CD14-positive monocyte (primary cell): ENCODE measurements around the gene MTCH1. TPM values are rescaled to one million over a fixed set of nuclear protein-coding genes. Genes with fewer than 3 reads are reported as not detected.

Source experiments
- DNase-seq, 3 donors: peaks; one replicate each; pipeline ENCODE4 v3.0.0-alpha.2; 2011 to 2022
- H2AFZ ChIP-seq: 2 replicates; pipeline ENCODE4 v1.6.0; 2012; ENCODE audit warnings: mild to moderate bottlenecking, low read depth, low read length, inconsistent platforms; ENCODE audit not compliant: insufficient read depth, poor library complexity, severe bottlenecking
- H3K27ac ChIP-seq, 2 donors: 1 replicate in 1 of 2; 2 replicates in 1 of 2; pipeline ENCODE4 v1.5.1; 2012 to 2013; ENCODE audit warnings: low read length in 2 of 2, control low read depth in 1 of 2, inconsistent platforms in 1 of 2, low read depth in 1 of 2, mild to moderate bottlenecking in 1 of 2
- H3K27me3 ChIP-seq, 2 donors: one replicate each; pipeline versions ENCODE4 v1.6.0 to v1.6.1; 2011 to 2013; ENCODE audit warnings: low read length in 2 of 2; ENCODE audit not compliant: control insufficient read depth in 2 of 2, insufficient read depth in 2 of 2
- H3K36me3 ChIP-seq, 2 donors: replicated peaks in 1 of 2; 1 replicate in 1 of 2; 2 replicates in 1 of 2; pipeline versions ENCODE4 v1.5.1 to v1.6.1; 2012 to 2013; ENCODE audit warnings: low read length in 2 of 2, control low read depth in 1 of 2, inconsistent platforms in 1 of 2, mild to moderate bottlenecking in 1 of 2; ENCODE audit not compliant: insufficient read depth in 2 of 2, control insufficient read depth in 1 of 2
- H3K4me1 ChIP-seq, 2 donors: 1 replicate in 1 of 2; 2 replicates in 1 of 2; pipeline versions ENCODE4 v1.5.1 to v1.6.1; 2012 to 2013; ENCODE audit warnings: low read length in 2 of 2, control low read depth in 1 of 2, inconsistent platforms in 1 of 2, mild to moderate bottlenecking in 1 of 2, moderate library complexity in 1 of 2; ENCODE audit not compliant: insufficient read depth in 2 of 2, control insufficient read depth in 1 of 2
- H3K4me2 ChIP-seq: replicated peaks from 2 replicates; pipeline ENCODE3; 2012; ENCODE audit warnings: low read length, moderate library complexity, mild to moderate bottlenecking; ENCODE audit not compliant: poor library complexity, severe bottlenecking; ENCODE audit errors: extremely low read depth
- H3K4me3 ChIP-seq, 3 experiments: fragments of 200-600 bp in 1 of 3; sonication (generic) in 1 of 3; replicated peaks in 1 of 3; 1 replicate in 2 of 3; 2 replicates in 1 of 3; pipeline ENCODE4 v1.5.1; 2011 to 2013; ENCODE audit warnings: low read length in 3 of 3, mild to moderate bottlenecking in 3 of 3, control low read depth in 2 of 3, low read depth in 2 of 3, inconsistent platforms in 1 of 3, moderate library complexity in 1 of 3
- H3K79me2 ChIP-seq: 2 replicates; pipeline ENCODE4 v1.6.0; 2012; ENCODE audit warnings: mild to moderate bottlenecking, control low read depth, inconsistent platforms, low read length, moderate library complexity; ENCODE audit not compliant: insufficient read depth
- H3K9ac ChIP-seq: 2 replicates; pipeline ENCODE4 v1.6.0; 2017; ENCODE audit warnings: low read length, mild to moderate bottlenecking; ENCODE audit not compliant: insufficient read depth, poor library complexity, severe bottlenecking
- H3K9me3 ChIP-seq, 2 donors: replicated peaks in 1 of 2; 1 replicate in 1 of 2; 2 replicates in 1 of 2; pipeline versions ENCODE4 v1.5.1 to v1.6.1; 2012 to 2013; ENCODE audit warnings: low read length in 2 of 2, control low read depth in 1 of 2; ENCODE audit not compliant: control insufficient read depth in 1 of 2, insufficient read depth in 1 of 2
- H4K20me1 ChIP-seq: 2 replicates; pipeline ENCODE4 v1.6.0; 2012; ENCODE audit warnings: mild to moderate bottlenecking, low read length, control low read depth, moderate library complexity; ENCODE audit not compliant: insufficient read depth
- H3K27ac Mint-ChIP-seq, 7 donors: one replicate each; pipeline ENCODE4 v1.8.0; 2020; ENCODE audit warnings: mild to moderate bottlenecking in 7 of 7, mixed read lengths in 7 of 7, moderate library complexity in 6 of 7, inconsistent platforms in 2 of 7
- H3K27me3 Mint-ChIP-seq, 3 donors: one replicate each; pipeline ENCODE4 v1.8.0; 2021 to 2022; ENCODE audit warnings: low read depth in 3 of 3, mild to moderate bottlenecking in 3 of 3, mixed read lengths in 3 of 3, moderate library complexity in 3 of 3, inconsistent platforms in 1 of 3
- H3K36me3 Mint-ChIP-seq, 2 donors: one replicate each; pipeline ENCODE4 v1.8.0; 2020; ENCODE audit warnings: mixed read lengths in 2 of 2, inconsistent platforms in 1 of 2, mild to moderate bottlenecking in 1 of 2
- H3K4me1 Mint-ChIP-seq: one replicate; pipeline ENCODE4 v1.8.0; 2020; ENCODE audit warnings: mild to moderate bottlenecking, mixed read lengths
- H3K4me3 Mint-ChIP-seq, 2 donors: one replicate each; pipeline ENCODE4 v1.8.0; 2020; ENCODE audit warnings: mild to moderate bottlenecking in 2 of 2, mixed read lengths in 2 of 2, moderate library complexity in 1 of 2
- H3K9me3 Mint-ChIP-seq, 7 donors: one replicate each; pipeline ENCODE4 v1.8.0; 2020 to 2022; ENCODE audit warnings: mixed read lengths in 7 of 7, mild to moderate bottlenecking in 6 of 7, moderate library complexity in 6 of 7, inconsistent platforms in 2 of 7
- WGBS: methylation state at CpG from one replicate; pipeline ENCODE4 v1.1.5; 2013; ENCODE audit warnings: missing lambda C conversion rate; ENCODE audit not compliant: insufficient coverage; 5-methylcytosine and 5-hydroxymethylcytosine counted together
- intact Hi-C, 2 donors: fragments of 100-400 bp; cut with micrococcal nuclease; formaldehyde crosslinking; loops; one replicate each; pipeline versions ENCODE4 v1.15.0 to v1.15.1; 2023
- polyA plus RNA-seq, 3 donors: library from polyadenylated mRNA; depleted of rRNA in 1 of 3; unstranded in 2 of 3; stranded (reverse) in 1 of 3; fragments of 300-500 nt in 2 of 3; fragments of >200 nt in 1 of 3; fragmentation: Illumina TruSeq in 2 of 3; gene quantifications; 1 replicate in 2 of 3; 2 replicates in 1 of 3; pipeline ENCODE4 v1.2.3, GENCODE V29; 2012 to 2021
- TF ChIP-seq, protein P1 (sequence below): fragments of 200-600 bp; IDR thresholded peaks from one replicate; pipeline ENCODE4 v1.8.0; 2022; ENCODE audit warnings: antibody characterized with exemption, mild to moderate bottlenecking

Gene MTCH1
- polyA plus RNA-seq, 3 donors: 111 to 118 (median 111) TPM

DNA sequence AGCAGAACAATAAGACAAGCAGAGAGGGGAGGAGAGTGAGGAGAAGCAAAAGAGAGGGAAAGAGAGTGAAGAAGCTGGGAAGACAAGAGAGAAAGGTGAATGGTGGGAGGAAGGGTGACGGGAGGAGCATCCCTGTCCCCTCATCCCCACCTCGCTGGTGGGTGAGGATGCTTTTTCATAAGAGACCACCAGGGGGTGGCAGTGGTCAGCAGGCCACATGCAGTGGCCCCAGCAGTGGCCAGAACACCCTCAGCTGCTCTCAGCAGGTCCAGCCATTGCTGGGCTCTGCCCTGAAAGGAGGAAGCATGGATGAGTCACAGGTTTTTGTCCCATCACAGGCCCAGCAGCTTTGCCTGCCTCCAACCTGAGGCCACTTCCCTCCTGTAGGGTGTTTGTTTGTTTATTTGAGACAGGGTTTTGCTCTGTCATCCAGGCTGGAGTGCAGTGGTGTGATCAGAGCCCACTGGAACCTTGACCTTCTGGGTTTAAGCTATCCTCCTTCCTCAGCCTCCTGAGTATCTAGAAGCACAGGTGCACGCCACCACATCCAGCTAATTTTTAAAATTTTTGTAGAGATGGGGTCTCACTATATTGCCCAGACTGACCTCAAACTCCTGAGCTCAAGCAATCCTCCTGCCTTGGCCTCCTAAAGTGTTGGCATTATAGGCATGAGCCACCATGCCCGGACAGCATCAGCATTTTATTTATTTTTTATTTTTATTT is 43.4 kb upstream of the MTCH1 start:
- peaks cover 81 to 85% of the 10 kb centered on the region in 2 donors for H3K36me3 ChIP-seq
- peak overlapping the region; percentile 93 to 98 (median 95) for H3K27ac Mint-ChIP-seq
- H3K9me3 Mint-ChIP-seq: peaks cover 0 to 6% (median 4%) of the 10 kb centered on the region in 7 donors
- no peak overlapping the region for H2AFZ ChIP-seq
- no peak overlapping the region for H3K4me3 ChIP-seq
- peaks cover 11 to 25% of the 10 kb centered on the region in 2 donors for H3K4me1 ChIP-seq
- no peaks in the 10 kb centered on the region for H3K27me3 ChIP-seq
- TF ChIP-seq, protein P1, sequence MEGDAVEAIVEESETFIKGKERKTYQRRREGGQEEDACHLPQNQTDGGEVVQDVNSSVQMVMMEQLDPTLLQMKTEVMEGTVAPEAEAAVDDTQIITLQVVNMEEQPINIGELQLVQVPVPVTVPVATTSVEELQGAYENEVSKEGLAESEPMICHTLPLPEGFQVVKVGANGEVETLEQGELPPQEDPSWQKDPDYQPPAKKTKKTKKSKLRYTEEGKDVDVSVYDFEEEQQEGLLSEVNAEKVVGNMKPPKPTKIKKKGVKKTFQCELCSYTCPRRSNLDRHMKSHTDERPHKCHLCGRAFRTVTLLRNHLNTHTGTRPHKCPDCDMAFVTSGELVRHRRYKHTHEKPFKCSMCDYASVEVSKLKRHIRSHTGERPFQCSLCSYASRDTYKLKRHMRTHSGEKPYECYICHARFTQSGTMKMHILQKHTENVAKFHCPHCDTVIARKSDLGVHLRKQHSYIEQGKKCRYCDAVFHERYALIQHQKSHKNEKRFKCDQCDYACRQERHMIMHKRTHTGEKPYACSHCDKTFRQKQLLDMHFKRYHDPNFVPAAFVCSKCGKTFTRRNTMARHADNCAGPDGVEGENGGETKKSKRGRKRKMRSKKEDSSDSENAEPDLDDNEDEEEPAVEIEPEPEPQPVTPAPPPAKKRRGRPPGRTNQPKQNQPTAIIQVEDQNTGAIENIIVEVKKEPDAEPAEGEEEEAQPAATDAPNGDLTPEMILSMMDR: peak; percentile 97
- no peak overlapping the region for H3K9ac ChIP-seq
- intact Hi-C loops: loop anchor here (1.0 to 2.0 kb wide), 4 partner anchors 140 to 181 kb away; partner anchors contain the start of gene PIM1 (in 1 of the 2)
- no peaks in the 10 kb centered on the region for H3K9me3 ChIP-seq
- H3K27ac ChIP-seq: peak overlapping the region; percentile 31 to 86
- H3K79me2 ChIP-seq: peaks cover 6% of the 10 kb centered on the region
- no peak overlapping the region for H3K4me2 ChIP-seq
- H3K36me3 Mint-ChIP-seq: peaks cover 74 to 92% of the 10 kb centered on the region in 2 donors
- DNase-seq: peak; percentile 96 to 99 (median 98)
- H3K4me3 Mint-ChIP-seq: no peak overlapping the region
- peaks cover 0 to 5% (median 1%) of the 10 kb centered on the region in 3 donors for H3K27me3 Mint-ChIP-seq
- peaks cover 25% of the 10 kb centered on the region for H3K4me1 Mint-ChIP-seq
- no CpG with 5 or more reads among the region's 4 CpGs for WGBS
- peaks cover 75% of the 10 kb centered on the region for H4K20me1 ChIP-seq

- Histone ChIP-seq H3K36me3 (peaks cover 82 to 85% of the 10 kb centered on the region in 2 donors), H3K27me3 (no peaks in the 10 kb centered on the region), H3K27ac (peak overlapping the region in 1 of 2 donors; percentile 48), H4K20me1 (peaks cover 85% of the 10 kb centered on the region), H3K4me3 (no peak overlapping the region), H3K4me1 (peaks cover 11 to 14% of the 10 kb centered on the region in 2 donors), H2AFZ (no peak overlapping the region), H3K9me3 (no peaks in the 10 kb centered on the region), H3K9ac (no peak overlapping the region), H3K4me2 (no peak overlapping the region), H3K79me2 (peaks cover 6% of the 10 kb centered on the region)
- Mint-ChIP-seq H3K9me3 (peaks cover 0 to 6% (median 4%) of the 10 kb centered on the region in 7 donors), H3K36me3 (peaks cover 73 to 92% of the 10 kb centered on the region in 2 donors), H3K27me3 (peaks cover 0 to 2% (median 0%) of the 10 kb centered on the region in 3 donors), H3K27ac (peak overlapping the region in 4 of 7 donors; percentile 26 to 75 (median 58)), H3K4me1 (peaks cover 11% of the 10 kb centered on the region), H3K4me3 (no peak overlapping the region)
- TF ChIP-seq, protein P1: no peak
- DNase-seq: no peak
- 96% methylated on average over 14 of the region's 17 CpGs for WGBS
- intact Hi-C loops: loop anchor here in 1 of 2 donors (2.0 kb wide), 1 partner anchor 183 kb away; no protein-coding TSS in a partner anchor
Observed at GRCh38 chr6:37027811-37028469, 41.9 kb upstream of the MTCH1 start.
